ENCODE measurements around the gene CTSW. TPM values are rescaled to one million over a fixed set of nuclear protein-coding genes. Genes with fewer than 3 reads are reported as not detected.

The CTSW gene
- total RNA-seq, 2 donors from 2014 or later, result not detected

DNA sequence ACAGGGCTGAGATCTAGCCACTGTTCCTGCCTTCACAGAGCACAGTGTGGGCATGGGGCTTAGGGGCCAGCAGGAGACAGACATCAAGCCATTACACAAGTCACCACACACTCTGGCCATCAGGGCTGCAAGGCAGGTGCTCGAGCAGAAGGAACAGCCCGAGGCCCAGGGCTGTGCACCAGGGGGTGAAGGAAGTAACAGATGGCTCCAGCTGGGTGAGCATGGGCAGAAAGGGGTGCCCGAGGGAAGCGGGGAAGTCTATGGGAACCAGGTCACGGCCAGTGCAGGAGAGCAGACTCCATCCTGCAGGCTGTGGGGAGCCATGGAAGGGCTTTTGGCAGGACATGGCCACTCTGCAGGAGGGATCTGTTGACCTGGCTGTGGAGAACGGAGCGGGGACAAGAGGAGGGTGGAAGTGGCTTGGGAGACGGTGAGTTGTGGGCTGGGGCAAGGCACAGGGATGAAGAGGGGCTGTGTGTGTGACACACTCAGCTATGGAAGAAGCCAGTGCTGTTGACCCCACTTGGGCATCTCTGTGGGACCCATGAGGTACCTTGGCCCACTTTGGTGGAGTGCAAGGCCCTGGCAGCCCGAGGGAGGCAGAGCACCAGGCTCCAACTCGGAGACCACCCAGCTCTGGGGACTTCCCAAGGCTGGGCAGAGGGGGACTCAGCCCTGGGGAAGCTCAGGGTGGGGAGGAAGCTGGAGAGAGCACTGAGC, 35.6 kb downstream of the CTSW start:
- 80 to 95% methylated on average over 4 to 10 of the region's 10 CpGs for WGBS, 2 experiments (ENCODE audit: insufficient coverage in 1 of 2, insufficient read length in 1 of 2)
- Mint-ChIP-seq H3K9me3 (no peaks in the 10 kb centered on the region), H3K36me3 (ENCODE audit: low read depth) (no peaks in the 10 kb centered on the region), H3K4me1 (peaks cover 5% of the 10 kb centered on the region), H3K27ac (peak overlapping the region; percentile 79), H3K27me3 (ENCODE audit: insufficient read depth) (peaks cover 13% of the 10 kb centered on the region), H3K4me3 (no peak overlapping the region)
- Histone ChIP-seq H3K9me3 (ENCODE audit: control insufficient read depth, low read length) (no peaks in the 10 kb centered on the region), H3K4me1 (ENCODE audit: control insufficient read depth, insufficient read depth, low read length) (peaks cover 7% of the 10 kb centered on the region), H3K36me3 (ENCODE audit: control insufficient read depth, insufficient read depth, low read length) (peaks cover 8% of the 10 kb centered on the region), H3K27me3 (ENCODE audit: control insufficient read depth, insufficient read depth, low read length, poor library complexity, severe bottlenecking) (no peaks in the 10 kb centered on the region), H3K27ac (ENCODE audit: low read depth, low read length) (no peak overlapping the region), H3K9ac (ENCODE audit: extremely low read depth, low read length, poor library complexity, severe bottlenecking) (no peak overlapping the region), H3K4me3 (ENCODE audit: low read length) (no peak overlapping the region)
- DNase-seq, result peak; percentile 49
- TF ChIP-seq, protein P1, sequence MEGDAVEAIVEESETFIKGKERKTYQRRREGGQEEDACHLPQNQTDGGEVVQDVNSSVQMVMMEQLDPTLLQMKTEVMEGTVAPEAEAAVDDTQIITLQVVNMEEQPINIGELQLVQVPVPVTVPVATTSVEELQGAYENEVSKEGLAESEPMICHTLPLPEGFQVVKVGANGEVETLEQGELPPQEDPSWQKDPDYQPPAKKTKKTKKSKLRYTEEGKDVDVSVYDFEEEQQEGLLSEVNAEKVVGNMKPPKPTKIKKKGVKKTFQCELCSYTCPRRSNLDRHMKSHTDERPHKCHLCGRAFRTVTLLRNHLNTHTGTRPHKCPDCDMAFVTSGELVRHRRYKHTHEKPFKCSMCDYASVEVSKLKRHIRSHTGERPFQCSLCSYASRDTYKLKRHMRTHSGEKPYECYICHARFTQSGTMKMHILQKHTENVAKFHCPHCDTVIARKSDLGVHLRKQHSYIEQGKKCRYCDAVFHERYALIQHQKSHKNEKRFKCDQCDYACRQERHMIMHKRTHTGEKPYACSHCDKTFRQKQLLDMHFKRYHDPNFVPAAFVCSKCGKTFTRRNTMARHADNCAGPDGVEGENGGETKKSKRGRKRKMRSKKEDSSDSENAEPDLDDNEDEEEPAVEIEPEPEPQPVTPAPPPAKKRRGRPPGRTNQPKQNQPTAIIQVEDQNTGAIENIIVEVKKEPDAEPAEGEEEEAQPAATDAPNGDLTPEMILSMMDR (conservative IDR thresholded peaks at IDR 0.05), result no peak

DNA sequence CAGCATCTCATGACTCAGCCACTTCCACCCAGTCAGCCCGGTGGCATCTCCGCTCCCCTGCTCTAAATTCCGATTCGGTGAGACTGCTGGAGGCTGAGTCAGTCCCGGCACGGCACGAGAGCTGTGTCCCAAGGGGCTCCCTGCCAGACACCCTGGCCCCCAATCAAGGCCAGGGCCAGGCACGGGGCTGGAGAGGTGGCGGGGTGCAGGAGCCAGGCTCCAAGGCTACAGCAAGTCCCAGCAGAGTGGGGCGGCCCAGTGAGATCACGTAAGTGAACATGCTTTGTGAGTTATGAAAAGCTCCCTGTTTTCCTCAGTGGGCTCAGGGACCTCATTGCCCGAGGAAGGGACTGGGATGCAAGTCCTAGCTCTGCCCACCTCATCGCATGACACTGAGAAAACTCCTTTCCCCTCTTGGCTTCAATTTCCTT, 36.2 kb downstream of the CTSW start:
- Mint-ChIP-seq H3K27me3 (ENCODE audit: insufficient read depth) (peaks cover 7% of the 10 kb centered on the region), H3K4me1 (peaks cover 5% of the 10 kb centered on the region), H3K36me3 (ENCODE audit: low read depth) (no peaks in the 10 kb centered on the region), H3K4me3 (no peak overlapping the region), H3K27ac (no peak overlapping the region), H3K9me3 (no peaks in the 10 kb centered on the region)
- Histone ChIP-seq H3K4me1 (ENCODE audit: control insufficient read depth, insufficient read depth, low read length) (peaks cover 7% of the 10 kb centered on the region), H3K4me3 (ENCODE audit: low read length) (no peak overlapping the region), H3K9me3 (ENCODE audit: control insufficient read depth, low read length) (no peaks in the 10 kb centered on the region), H3K27ac (ENCODE audit: low read depth, low read length) (no peak overlapping the region), H3K27me3 (ENCODE audit: control insufficient read depth, insufficient read depth, low read length, poor library complexity, severe bottlenecking) (no peaks in the 10 kb centered on the region), H3K36me3 (ENCODE audit: control insufficient read depth, insufficient read depth, low read length) (peaks cover 8% of the 10 kb centered on the region), H3K9ac (ENCODE audit: extremely low read depth, low read length, poor library complexity, severe bottlenecking) (no peak overlapping the region)
- peak; percentile 80 for DNase-seq
- 62 to 68% methylated on average over 13 of the region's 13 CpGs for WGBS, 2 experiments (ENCODE audit: insufficient coverage in 1 of 2, insufficient read length in 1 of 2)
- TF ChIP-seq, protein P1 (conservative IDR thresholded peaks at IDR 0.05), result no peak

DNA sequence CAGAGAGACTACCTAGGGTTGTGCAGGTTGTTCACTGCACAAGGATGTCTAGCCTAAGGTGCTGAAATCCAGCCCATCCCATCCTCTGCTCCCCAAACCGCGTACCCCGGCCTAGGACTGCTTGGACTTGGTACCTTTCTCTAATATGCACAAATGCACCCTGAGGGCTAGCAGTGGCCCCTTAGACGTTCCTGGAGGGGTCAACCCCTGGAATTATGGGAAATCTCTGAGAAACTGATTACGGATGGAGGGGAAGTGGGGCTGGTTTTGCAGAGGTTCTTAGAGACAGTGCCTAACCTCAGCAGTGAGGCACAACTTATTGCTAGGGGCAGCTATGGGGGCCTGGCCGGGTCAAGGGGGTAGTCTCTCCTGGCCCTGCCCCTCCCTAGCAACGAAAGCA, 36.8 kb downstream of the CTSW start:
- Histone ChIP-seq H3K36me3 (ENCODE audit: control insufficient read depth, insufficient read depth, low read length) (peaks cover 8% of the 10 kb centered on the region), H3K27ac (ENCODE audit: low read depth, low read length) (no peak overlapping the region), H3K9me3 (ENCODE audit: control insufficient read depth, low read length) (no peaks in the 10 kb centered on the region), H3K4me3 (ENCODE audit: low read length) (no peak overlapping the region), H3K27me3 (ENCODE audit: control insufficient read depth, insufficient read depth, low read length, poor library complexity, severe bottlenecking) (no peaks in the 10 kb centered on the region), H3K4me1 (ENCODE audit: control insufficient read depth, insufficient read depth, low read length) (peaks cover 7% of the 10 kb centered on the region), H3K9ac (ENCODE audit: extremely low read depth, low read length, poor library complexity, severe bottlenecking) (no peak overlapping the region)
- TF ChIP-seq, protein P1 (conservative IDR thresholded peaks at IDR 0.05), result no peak
- Mint-ChIP-seq H3K27me3 (ENCODE audit: insufficient read depth) (peaks cover 4% of the 10 kb centered on the region), H3K27ac (no peak overlapping the region), H3K9me3 (no peaks in the 10 kb centered on the region), H3K4me1 (peaks cover 5% of the 10 kb centered on the region), H3K36me3 (ENCODE audit: low read depth) (no peaks in the 10 kb centered on the region), H3K4me3 (peak overlapping the region; percentile 79)
- DNase-seq, result peak; percentile 39
- WGBS, 2 experiments (ENCODE audit: insufficient coverage in 1 of 2, insufficient read length in 1 of 2), result 90 to 95% methylated on average over 6 to 7 of the region's 7 CpGs
